Keratinocyte (primary cell): ENCODE measurements around the gene OSBPL5.

Experiments used
- CTCF ChIP-seq, 3 experiments: IDR thresholded peaks in 1 of 3; conservative IDR thresholded peaks in 1 of 3; optimal IDR thresholded peaks in 1 of 3; 2 replicates in 2 of 3; 3 replicates in 1 of 3; pipeline versions ENCODE3 to v1.5.1; 2011; ENCODE audit warnings: low read length in 3 of 3, mild to moderate bottlenecking in 3 of 3, moderate library complexity in 2 of 3, control low read depth in 1 of 3, inconsistent platforms in 1 of 3; ENCODE audit not compliant: insufficient read depth in 2 of 3; ENCODE audit errors: extremely low read depth in 1 of 3
- EZH2 ChIP-seq: IDR thresholded peaks from one replicate; pipeline ENCODE4 v1.6.1; 2012; ENCODE audit warnings: inconsistent platforms, mild to moderate bottlenecking, low read length, moderate library complexity

DNA sequence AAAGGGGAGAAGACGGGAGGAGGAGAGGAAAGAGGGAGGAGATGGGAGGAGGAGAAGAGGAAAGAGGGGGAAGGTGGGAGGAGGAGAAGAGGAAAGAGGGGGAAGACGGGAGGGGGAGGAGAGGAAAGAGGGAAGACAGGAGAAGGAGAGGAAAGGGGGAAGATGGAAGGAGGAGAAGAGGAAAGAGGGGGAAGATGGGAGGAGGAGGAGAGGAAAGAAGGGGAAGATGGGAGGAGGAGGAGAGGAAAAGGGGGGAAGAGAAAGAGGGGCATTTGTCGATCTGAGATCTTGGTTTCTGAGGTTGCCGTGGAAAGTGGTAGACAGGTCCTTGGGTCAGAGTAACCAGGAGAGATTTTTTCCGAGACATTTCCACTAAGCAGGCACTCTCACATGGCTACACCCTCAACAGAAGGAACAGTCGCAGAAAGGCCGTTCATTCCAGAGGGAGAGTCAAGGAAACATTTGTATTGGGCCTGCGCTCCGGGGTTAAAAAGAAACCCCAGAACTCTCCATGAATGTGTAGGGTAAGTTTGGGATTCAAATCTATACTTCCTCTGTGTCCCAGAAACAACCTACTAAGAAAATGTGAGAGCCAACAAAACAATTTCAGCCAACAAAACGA, 68.1 kb downstream of the OSBPL5 start:
- TF ChIP-seq CTCF (optimal IDR thresholded peaks at IDR 0.05 in 1 of 3, IDR thresholded peaks at IDR 0.05 in 1 of 3, conservative IDR thresholded peaks at IDR 0.05 in 1 of 3; ENCODE audit: extremely low read depth in 1 of 3, insufficient read depth in 2 of 3, low read length in 3 of 3) (no peak), EZH2 (no peak)
